ENCODE results near the gene ZC3H18.
A peak's percentile ranks its signal among the peaks of the same experiment; 100 is the strongest.
"Not testable (repeated sequence)": the region's sequence is repeated elsewhere in the genome, so short reads cannot be mapped to it uniquely, and the experiment has no call there.

ZC3H18 gene

DNA sequence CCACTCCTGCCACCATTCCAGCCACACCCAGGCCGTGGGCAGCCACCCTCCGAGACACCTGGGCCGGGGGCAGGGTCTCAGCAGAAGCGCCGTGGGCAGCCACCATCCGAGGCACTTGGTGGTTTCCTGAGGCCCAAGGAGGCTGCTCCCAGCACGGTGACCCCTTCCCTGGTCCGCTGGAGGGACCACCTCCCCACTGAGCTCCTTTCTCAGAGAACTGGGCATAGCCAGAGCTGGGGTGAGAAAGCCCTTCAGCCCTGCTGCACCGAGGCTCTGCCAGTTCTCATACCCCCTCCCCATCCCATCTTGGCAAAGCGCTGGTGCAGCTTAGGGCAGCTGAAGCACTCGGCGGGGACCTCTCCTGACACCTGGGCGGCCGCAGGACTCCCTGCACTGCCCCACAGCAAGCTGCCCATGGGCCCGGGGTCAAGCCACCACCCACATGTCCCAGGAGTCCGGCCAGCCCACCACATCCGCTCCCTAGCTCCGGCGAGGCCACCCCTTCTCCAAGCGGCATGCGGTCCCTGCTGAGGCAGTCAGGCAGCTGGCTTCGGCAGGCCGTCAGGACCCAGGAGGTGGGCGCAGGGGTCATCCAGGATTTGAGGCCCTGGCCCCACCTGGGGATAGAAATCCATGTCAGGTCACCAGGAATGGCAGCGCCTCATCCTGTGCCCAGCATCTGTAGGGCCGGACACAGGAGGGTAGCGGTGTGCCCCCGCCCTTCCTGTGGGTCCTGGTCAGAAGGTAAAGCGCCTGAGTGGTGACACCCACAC lies 82.0 kb downstream of the ZC3H18 start:
- no peak for DNase-seq (ENCODE audit: low read depth in 2 of 3, low spot score in 2 of 3)

GRCh38 chr16:88652762-88653063 lies 82.5 kb downstream of the ZC3H18 start:
- no peak for DNase-seq (ENCODE audit: low read depth in 2 of 3, low spot score in 2 of 3)

GRCh38 chr16:88653101-88653500 lies 82.9 kb downstream of the ZC3H18 start:
- no peak for DNase-seq (ENCODE audit: low read depth in 2 of 3, low spot score in 2 of 3)

GRCh38 chr16:88653596-88654362 lies 83.6 kb downstream of the ZC3H18 start:
- DNase-seq (ENCODE audit: low read depth in 2 of 3, low spot score in 2 of 3) = no peak

GRCh38 chr16:88654363-88655052 lies 84.3 kb downstream of the ZC3H18 start:
- DNase-seq (ENCODE audit: low read depth in 2 of 3, low spot score in 2 of 3) = no peak

GRCh38 chr16:88655053-88655732 lies 85.0 kb downstream of the ZC3H18 start:
- DNase-seq (ENCODE audit: low read depth in 2 of 3, low spot score in 2 of 3) = no peak

GRCh38 chr16:88655733-88656281 lies 85.6 kb downstream of the ZC3H18 start:
- DNase-seq (ENCODE audit: low read depth in 2 of 3, low spot score in 2 of 3) = no peak

GRCh38 chr16:88656291-88656980 lies 86.2 kb downstream of the ZC3H18 start:
- DNase-seq (ENCODE audit: low read depth in 2 of 3, low spot score in 2 of 3) = no peak

DNA sequence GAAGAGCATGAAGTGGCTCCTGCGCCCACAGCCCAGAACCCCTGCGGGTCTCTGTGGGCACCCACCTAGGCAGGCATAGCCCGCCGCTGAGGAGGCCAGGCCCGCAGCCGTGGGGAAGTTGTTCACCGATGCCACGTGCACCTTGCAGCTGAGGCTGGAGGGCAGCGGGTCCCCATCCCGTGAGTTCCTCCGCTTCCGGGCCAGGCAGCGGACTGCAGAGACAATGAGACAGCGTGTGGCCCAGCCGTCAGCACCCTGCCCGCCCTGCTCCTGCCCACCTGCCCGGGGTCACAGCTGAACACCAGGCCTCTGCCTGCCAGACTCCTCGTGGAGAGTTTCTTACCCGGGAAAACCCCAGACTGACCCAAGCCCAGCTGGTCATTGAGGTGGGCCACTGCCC lies 87.2 kb downstream of the ZC3H18 start:
- DNase-seq (ENCODE audit: low read depth in 2 of 3, low spot score in 2 of 3) = no peak

DNA sequence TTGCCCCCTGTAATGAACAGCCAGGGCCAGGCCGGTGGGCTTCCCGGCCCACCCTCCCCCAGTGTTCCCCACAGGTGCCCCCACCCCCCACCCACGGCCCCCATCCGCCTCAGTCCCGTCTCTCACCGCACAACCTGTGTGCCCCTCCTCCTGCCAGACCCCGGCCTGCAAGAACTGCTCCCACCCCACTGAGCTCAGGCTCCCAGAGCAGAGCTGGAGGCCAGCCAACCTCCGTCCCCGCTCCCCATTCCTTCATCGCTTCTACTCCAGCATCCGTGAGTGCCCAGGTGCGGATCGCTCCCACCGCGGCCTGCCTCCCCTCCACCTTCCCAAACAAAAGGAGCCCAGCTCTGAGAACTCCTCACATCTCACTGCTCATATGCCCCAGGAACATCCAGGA lies 88.5 kb downstream of the ZC3H18 start:
- no peak for DNase-seq (ENCODE audit: low read depth in 2 of 3, low spot score in 2 of 3)

DNA sequence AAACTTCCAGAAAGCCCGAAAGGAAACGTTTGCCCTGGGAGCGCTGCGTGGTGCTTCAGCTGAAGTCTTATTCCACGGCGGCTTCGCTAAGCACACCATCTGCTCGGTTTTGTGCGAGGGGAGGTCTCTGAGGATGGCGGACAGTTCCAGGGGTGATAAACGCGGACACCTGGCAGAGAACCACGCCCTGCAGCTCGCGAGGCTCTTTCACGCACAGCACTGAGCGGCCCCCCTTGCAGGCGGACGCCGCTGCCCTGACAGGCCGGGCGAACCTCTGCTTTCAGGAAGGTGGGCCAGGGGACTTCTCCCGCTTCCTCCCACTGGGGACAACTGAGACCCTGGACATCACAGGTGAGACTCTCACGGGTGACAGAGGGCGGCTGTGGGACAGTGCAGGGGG lies 89.0 kb downstream of the ZC3H18 start:
- no peak for DNase-seq (ENCODE audit: low read depth in 2 of 3, low spot score in 2 of 3)

- DNase-seq (ENCODE audit: low read depth in 2 of 3, low spot score in 2 of 3) = no peak
These were observed 91.3 kb downstream of the ZC3H18 start for GRCh38 chr16:88661468-88661867.

DNA sequence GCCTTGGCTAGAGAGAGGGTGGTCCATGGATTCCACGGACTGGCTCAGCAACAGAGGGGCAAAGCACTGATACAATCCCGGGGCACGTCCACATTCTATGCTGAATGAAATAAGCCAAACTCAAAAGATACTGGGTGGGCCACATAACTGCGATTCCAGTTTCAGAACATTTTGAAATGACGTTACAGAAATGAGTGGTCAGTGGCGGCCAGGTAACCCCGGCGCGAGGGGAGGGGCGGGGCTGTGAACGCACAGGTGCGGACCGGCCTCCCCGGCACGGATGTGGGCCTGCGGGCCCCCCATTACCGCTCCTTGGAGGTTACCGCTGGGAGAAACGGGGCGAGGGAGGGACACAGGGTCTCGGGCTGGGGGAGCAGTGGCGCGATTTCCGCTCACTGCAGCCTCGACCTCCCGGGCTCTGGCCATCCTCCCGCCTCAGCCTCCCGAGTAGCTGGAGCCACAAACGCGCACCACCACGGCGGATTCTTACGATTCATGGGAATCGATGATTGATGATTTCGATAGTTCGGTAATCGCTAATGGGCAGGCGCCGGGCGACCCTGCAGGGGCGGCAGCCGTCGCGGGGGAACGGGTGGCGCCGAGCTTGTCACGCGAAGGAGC lies 92.1 kb downstream of the ZC3H18 start:
- no peak for DNase-seq (ENCODE audit: low read depth in 2 of 3, low spot score in 2 of 3)

GRCh38 chr16:88662843-88663606 lies 92.8 kb downstream of the ZC3H18 start, which contains the start of gene MVD:
TSS of gene MVD (minus strand) at chr16:88663091. CDS start at chr16:88663080, 11 bp downstream.
- peak; percentile 74 to 92 (median 91) for DNase-seq (ENCODE audit: low read depth in 2 of 3, low spot score in 2 of 3)

DNA sequence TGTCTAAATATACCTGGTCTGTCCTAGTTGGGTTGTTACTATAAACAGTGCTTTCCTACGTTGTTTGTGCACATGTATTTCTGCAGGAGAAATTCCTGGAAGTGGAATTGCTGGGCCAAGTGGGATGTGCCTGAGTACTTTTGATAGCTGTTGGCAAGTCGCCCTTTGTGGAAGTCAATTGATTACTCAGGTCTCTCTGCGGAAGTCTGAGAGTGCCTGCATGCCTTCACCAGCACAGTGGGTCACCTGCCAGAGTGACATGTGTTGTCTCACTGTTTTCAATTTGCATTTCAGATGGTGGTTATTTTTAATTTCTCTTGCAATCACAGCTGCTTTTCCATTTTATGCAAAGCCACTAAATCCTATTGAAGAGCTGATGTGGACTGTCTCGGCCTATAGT lies 94.9 kb downstream of the ZC3H18 start:
- no peak for DNase-seq (ENCODE audit: low read depth in 2 of 3, low spot score in 2 of 3)

DNA sequence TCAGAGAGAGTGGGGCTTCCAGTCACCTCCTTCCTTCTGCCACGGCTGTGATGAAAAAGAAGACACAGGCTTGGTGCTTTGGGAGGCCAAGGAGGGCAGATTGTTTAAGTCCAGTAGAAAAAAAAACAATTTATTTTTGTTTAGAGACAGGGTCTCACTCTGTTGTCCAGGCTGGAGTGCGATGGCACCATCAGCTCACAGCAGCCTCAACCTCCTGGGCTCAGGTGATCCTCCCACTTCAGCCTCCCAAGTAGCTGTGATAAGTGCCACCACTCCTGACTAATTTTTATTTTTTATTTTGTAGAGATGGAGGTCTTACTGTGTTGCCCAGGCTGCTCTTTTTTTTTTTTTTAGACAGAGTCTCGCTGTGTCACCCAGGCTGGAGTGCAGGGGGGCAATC lies 95.4 kb downstream of the ZC3H18 start:
- no peak for DNase-seq (ENCODE audit: low read depth in 2 of 3, low spot score in 2 of 3)

DNA sequence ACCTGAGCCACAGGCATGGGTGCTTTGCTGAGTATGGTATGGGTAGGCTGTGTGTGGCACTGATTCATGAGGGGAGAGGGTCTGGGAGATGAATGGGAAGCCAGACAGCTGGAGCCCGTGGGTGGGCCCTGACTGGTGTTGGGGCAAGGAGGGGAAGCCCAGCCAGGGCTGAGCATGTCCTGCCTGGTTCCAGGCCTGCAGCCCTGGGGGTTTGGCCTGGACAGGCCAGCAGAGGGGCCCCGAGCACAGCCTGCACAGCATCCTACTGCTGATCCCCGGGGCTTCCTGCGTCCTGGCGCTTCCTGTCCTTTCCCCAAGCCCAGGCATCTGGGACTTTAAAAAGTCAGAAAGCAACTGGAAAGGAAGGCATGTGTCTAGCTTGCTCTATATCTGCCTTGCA lies 97.3 kb downstream of the ZC3H18 start:
- DNase-seq (ENCODE audit: low read depth in 2 of 3, low spot score in 2 of 3) = no peak

DNA sequence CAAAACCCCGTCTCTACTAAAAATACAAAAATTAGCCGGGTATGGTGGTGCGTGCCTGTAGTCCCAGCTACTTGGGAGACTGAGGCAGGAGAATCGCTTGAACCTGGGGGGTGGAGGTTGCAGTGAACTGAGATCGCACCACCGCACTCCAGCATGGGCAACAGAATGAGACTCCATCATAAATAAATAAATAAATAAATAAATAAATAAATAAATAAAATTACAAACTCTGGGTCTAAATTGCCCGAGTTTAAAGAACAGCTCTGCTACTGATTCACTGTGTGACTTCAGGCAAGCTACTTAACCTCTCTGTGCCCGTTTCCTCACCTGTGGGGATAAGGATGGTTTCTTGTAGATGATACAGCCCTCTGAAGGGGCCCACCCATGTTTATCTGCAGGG lies 99.3 kb downstream of the ZC3H18 start:
- not testable (repeated sequence) for DNase-seq (ENCODE audit: low read depth in 2 of 3, low spot score in 2 of 3)

- DNase-seq (ENCODE audit: low read depth in 2 of 3, low spot score in 2 of 3) = no peak
These were observed 99.8 kb downstream of the ZC3H18 start for GRCh38 chr16:88669980-88670379.
